Heart left ventricle (tissue), 13 donors: ENCODE results near the gene GTF3C5.

ENCODE experiments used
- POLR2A ChIP-seq, 2 donors: fragments of 450-650 bp; IDR thresholded peaks; one replicate each; pipeline ENCODE4 v1.6.1; 2017; ENCODE audit warnings: antibody characterized with exemption in 2 of 2, mild to moderate bottlenecking in 2 of 2, moderate library complexity in 2 of 2
- TF ChIP-seq, protein P1 (sequence below), 12 donors: fragments of 200-600 bp; sonication (generic) in 4 of 12; IDR thresholded peaks; one replicate each; pipeline versions ENCODE4 v1.5.0 to v1.8.0; 2018 to 2022; ENCODE audit warnings: antibody characterized with exemption in 12 of 12, mild to moderate bottlenecking in 5 of 12
- donor health status: ischemic (EF 13 %, LVEDD 7.1; RV severe dilation, severe dysfunction).
- donor health status: DM: no; HTN: yes; CAD: no.
- donor health status: DM: no; HTN: no; CAD: no.
- donor health status: ischemic (EF 25% LVEDD 6.9; RV normal size, moderate dysfunction).
- donor health status: ischemic (EF 25% LVEDD 5.7; RV mildly dilated, moderate dysfunction).
- donor health status: ischemic (EF 35%, LVEDD 5.7; RV mildly dilated, moderate dysfunction).
- donor health status: nonischemic (EF 11% LVEDD 7.7; RV severe dilation, severe dysfunction).
- donor health status: DM: yes; HTN: yes; CAD: no.
- donor health status: PGD.
- donor health status: ischemic (EF 29% LVEDD 5.4; RV normal size, mild dysfunction).
- donor health status: nonischemic (EF 23%, LVEDD 6.1; RV moderate dilation, normal function).

DNA sequence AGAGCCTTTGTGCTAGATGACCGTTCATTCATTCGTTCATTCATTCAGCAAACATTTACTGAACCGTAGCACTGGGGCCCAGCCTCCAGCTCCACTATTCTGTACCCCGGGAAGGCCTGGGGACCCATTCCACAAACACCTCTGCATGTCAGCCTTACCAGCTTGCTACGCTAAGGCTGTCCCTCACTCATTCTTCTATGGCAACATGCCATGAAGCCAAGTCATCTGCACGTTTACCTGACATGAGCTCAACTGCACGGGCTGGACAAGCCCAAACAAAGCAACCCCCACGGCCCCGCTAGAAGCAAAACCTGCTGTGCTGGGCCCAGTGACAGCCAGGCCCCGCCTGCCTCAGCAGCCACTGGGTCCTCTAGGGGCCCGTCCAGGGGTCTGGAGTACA is 37.0 kb downstream of the GTF3C5 start:
- TF ChIP-seq, protein P1, sequence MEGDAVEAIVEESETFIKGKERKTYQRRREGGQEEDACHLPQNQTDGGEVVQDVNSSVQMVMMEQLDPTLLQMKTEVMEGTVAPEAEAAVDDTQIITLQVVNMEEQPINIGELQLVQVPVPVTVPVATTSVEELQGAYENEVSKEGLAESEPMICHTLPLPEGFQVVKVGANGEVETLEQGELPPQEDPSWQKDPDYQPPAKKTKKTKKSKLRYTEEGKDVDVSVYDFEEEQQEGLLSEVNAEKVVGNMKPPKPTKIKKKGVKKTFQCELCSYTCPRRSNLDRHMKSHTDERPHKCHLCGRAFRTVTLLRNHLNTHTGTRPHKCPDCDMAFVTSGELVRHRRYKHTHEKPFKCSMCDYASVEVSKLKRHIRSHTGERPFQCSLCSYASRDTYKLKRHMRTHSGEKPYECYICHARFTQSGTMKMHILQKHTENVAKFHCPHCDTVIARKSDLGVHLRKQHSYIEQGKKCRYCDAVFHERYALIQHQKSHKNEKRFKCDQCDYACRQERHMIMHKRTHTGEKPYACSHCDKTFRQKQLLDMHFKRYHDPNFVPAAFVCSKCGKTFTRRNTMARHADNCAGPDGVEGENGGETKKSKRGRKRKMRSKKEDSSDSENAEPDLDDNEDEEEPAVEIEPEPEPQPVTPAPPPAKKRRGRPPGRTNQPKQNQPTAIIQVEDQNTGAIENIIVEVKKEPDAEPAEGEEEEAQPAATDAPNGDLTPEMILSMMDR (IDR thresholded peaks at IDR 0.05), result no peak
- TF ChIP-seq POLR2A (IDR thresholded peaks at IDR 0.05), result no peak
